Measurements from ENCODE around the gene CD300C. TPM values are rescaled to one million over a fixed set of nuclear protein-coding genes. Genes with fewer than 3 reads are reported as not detected.

Gene CD300C
- total RNA-seq, 1 experiment from 2014 or later, result not detected

DNA sequence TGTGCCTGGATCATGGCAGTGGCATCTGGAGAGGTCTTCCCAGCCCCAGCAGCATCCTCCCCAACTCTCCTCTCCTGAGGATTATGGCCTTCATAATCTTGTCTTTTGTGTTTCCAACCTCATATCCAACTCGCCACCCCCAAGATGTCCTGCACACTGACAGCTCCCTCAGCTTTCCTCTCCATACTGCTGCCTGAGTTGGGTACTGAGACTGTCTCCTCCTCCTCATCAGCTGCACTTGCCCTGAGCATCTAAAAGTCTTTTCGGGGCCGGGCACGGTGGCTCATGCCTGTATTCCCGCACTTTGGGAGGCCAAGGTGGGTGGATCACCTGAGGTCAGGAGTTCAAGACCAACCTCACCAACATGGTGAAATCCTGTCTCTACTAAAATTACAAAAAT, 16.7 kb downstream of the CD300C start:
- no peaks in the 10 kb centered on the region for H3K4me1 ChIP-seq (ENCODE audit: insufficient read depth, low read length, poor library complexity, severe bottlenecking)
- no peaks in the 10 kb centered on the region for H3K36me3 ChIP-seq (ENCODE audit: insufficient read depth, low read length, poor library complexity, severe bottlenecking)
- no peak overlapping the region for H3K27ac ChIP-seq (ENCODE audit: low read depth, low read length, poor library complexity, severe bottlenecking)
- no peak overlapping the region for H3K4me3 ChIP-seq (ENCODE audit: low read depth, low read length, poor library complexity, severe bottlenecking)
- intact Hi-C loops (cut with micrococcal nuclease; ENCODE audit: unreplicated experiment), result no loop called here
- DNase-seq (ENCODE audit: low spot score), result no peak
- TF ChIP-seq, protein P1, sequence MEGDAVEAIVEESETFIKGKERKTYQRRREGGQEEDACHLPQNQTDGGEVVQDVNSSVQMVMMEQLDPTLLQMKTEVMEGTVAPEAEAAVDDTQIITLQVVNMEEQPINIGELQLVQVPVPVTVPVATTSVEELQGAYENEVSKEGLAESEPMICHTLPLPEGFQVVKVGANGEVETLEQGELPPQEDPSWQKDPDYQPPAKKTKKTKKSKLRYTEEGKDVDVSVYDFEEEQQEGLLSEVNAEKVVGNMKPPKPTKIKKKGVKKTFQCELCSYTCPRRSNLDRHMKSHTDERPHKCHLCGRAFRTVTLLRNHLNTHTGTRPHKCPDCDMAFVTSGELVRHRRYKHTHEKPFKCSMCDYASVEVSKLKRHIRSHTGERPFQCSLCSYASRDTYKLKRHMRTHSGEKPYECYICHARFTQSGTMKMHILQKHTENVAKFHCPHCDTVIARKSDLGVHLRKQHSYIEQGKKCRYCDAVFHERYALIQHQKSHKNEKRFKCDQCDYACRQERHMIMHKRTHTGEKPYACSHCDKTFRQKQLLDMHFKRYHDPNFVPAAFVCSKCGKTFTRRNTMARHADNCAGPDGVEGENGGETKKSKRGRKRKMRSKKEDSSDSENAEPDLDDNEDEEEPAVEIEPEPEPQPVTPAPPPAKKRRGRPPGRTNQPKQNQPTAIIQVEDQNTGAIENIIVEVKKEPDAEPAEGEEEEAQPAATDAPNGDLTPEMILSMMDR (conservative IDR thresholded peaks at IDR 0.05; ENCODE audit: low read depth, low read length), result no peak
- TF ChIP-seq EZH2 (IDR thresholded peaks at IDR 0.05; ENCODE audit: borderline replicate concordance, low read depth, low read length, poor library complexity, severe bottlenecking), result no peak
- peaks cover 18% of the 10 kb centered on the region for H3K27me3 ChIP-seq (replicated peaks; ENCODE audit: insufficient read depth, low read depth, low read length, poor library complexity)
- BruUV-seq (replicated peaks), result no TSS peak
- ChIA-PET CTCF (no interaction called here), POLR2A (ENCODE audit: low non-redundant PET) (no interaction called here)
- H3K9me3 ChIP-seq (ENCODE audit: low read depth, low read length, poor library complexity, severe bottlenecking), result no peaks in the 10 kb centered on the region

DNA sequence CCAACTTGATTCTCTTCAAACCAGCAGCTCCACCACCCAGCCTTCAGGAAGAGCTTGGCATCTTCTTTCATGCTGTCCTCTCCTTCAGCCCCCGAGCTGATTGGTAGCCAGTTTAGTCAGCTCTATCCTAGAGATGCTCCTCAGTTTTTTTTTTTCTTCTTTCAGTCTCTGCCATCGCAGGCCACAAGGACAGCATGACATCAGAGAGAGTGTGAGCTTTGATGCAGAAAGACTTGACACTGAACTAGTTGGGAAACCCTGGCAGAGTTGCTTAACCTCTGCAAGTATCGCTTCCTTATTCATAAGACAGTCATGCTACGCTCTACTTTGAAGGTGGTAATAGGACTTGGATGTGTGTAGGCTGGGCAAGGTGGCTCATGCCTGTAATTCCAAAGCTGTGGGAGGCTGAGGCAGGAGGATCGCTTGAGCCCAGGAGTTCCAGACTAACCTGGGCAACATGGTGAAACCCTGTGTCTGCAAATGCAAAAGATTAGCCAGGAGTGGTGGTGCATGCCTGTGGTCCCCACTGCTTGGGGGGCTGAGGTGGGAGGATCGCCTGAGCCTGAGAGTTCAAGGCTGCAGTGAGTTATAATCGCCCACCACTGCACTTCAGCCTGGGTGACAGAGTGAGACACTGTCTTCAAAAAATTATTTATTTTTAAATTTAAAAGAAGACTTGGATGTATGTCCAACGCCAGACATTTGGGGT, 17.3 kb downstream of the CD300C start:
- no TSS peak for BruUV-seq (replicated peaks)
- CTCF ChIA-PET, result no interaction called here
- DNase-seq (ENCODE audit: low spot score), result no peak
- POLR2A ChIA-PET (ENCODE audit: low non-redundant PET), result interaction anchor here (0.6 kb wide), 1 partner anchor 44 kb away, joined by 3 read pairs; no protein-coding TSS in a partner anchor
- Histone ChIP-seq H3K9me3 (ENCODE audit: low read depth, low read length, poor library complexity, severe bottlenecking) (no peaks in the 10 kb centered on the region), H3K4me3 (ENCODE audit: low read depth, low read length, poor library complexity, severe bottlenecking) (no peak overlapping the region), H3K27me3 (replicated peaks; ENCODE audit: insufficient read depth, low read depth, low read length, poor library complexity) (peaks cover 24% of the 10 kb centered on the region), H3K27ac (ENCODE audit: low read depth, low read length, poor library complexity, severe bottlenecking) (no peak overlapping the region), H3K36me3 (ENCODE audit: insufficient read depth, low read length, poor library complexity, severe bottlenecking) (no peaks in the 10 kb centered on the region), H3K4me1 (ENCODE audit: insufficient read depth, low read length, poor library complexity, severe bottlenecking) (no peaks in the 10 kb centered on the region)
- intact Hi-C loops (cut with micrococcal nuclease; ENCODE audit: unreplicated experiment), result no loop called here
- TF ChIP-seq, protein P1 (conservative IDR thresholded peaks at IDR 0.05; ENCODE audit: low read depth, low read length), result no peak

DNA sequence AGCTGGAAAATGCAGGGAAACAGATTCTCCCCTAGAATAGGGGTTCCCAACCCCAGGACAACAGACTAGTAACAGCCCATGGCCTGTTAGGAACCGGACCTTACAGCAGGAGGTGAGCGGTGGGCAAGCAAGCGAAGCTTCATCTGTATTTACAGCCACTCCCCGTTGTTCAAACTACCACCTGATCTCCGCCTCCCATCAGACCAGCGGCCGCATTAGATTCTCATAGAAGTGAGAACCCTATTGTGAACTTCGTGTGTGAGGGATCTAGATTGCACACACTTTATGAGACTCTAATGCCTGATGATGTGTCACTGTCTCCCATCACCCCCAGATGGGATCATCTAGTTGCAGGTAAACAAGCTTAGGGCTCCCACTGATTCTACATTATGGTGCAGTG, 18.2 kb downstream of the CD300C start:
- intact Hi-C loops (cut with micrococcal nuclease; ENCODE audit: unreplicated experiment), result no loop called here
- Histone ChIP-seq H3K27ac (ENCODE audit: low read depth, low read length, poor library complexity, severe bottlenecking) (no peak overlapping the region), H3K9me3 (ENCODE audit: low read depth, low read length, poor library complexity, severe bottlenecking) (no peaks in the 10 kb centered on the region), H3K4me1 (ENCODE audit: insufficient read depth, low read length, poor library complexity, severe bottlenecking) (no peaks in the 10 kb centered on the region), H3K4me3 (ENCODE audit: low read depth, low read length, poor library complexity, severe bottlenecking) (no peak overlapping the region), H3K27me3 (replicated peaks; ENCODE audit: insufficient read depth, low read depth, low read length, poor library complexity) (peaks cover 32% of the 10 kb centered on the region), H3K36me3 (ENCODE audit: insufficient read depth, low read length, poor library complexity, severe bottlenecking) (no peaks in the 10 kb centered on the region)
- ChIA-PET POLR2A (ENCODE audit: low non-redundant PET) (interaction anchor here (0.6 kb wide), 1 partner anchor 43 kb away, joined by 3 read pairs; no protein-coding TSS in a partner anchor), CTCF (no interaction called here)
- TF ChIP-seq, protein P1 (conservative IDR thresholded peaks at IDR 0.05; ENCODE audit: low read depth, low read length), result no peak
- no peak for TF ChIP-seq EZH2 (IDR thresholded peaks at IDR 0.05; ENCODE audit: borderline replicate concordance, low read depth, low read length, poor library complexity, severe bottlenecking)
- no TSS peak for BruUV-seq (replicated peaks)
- DNase-seq (ENCODE audit: low spot score), result no peak
